ENCODE results near the gene CDHR2. TPM values are rescaled to one million over a fixed set of nuclear protein-coding genes. Genes with fewer than 3 reads are reported as not detected.
A peak's percentile ranks its signal among the peaks of the same experiment; 100 is the strongest.

The CDHR2 gene
- total RNA-seq, 3 donors from 2014 or later (not counting 1 experiment from before 2014, with no cell fraction given) = 0.75 to 2.2 (median 1.8) TPM

DNA sequence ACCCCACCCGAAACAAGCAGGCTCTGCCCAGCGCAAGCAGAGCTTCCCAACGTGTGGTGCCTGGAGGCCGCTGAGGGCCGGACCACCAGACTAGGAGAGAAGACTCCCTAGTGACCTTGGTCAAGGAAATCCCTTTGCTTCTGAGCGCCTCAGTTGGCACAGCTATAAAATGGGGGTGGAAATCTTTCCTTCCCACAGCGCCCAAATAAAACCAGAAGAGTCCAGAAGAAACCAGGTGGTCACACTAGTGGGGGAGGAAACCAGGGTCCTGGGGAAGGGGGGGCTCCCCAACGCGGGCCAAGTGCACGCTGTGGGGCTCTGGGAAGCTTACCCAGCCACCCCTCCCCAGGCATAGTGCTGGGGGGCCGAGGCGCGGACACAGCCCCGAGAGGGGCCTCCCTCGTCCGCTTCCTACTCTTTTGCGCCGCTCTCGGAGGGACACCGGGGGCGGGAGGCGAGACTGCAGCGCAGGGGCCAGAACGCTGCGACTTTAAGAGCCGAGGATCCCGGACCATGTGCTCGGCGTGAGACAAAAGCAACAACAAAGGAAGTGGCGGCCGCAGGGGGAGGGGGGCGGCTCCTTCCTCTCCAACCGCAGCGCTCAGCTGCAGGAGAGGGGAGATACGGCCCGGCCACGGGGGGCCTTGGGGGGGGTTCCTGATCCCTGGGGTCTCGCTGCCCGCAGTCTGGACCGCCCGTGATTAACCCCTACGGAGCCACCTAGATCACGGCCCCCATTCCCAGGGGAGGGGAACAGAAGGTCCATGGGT is 12.8 kb upstream of the CDHR2 start:
- TF ChIP-seq, protein P1, sequence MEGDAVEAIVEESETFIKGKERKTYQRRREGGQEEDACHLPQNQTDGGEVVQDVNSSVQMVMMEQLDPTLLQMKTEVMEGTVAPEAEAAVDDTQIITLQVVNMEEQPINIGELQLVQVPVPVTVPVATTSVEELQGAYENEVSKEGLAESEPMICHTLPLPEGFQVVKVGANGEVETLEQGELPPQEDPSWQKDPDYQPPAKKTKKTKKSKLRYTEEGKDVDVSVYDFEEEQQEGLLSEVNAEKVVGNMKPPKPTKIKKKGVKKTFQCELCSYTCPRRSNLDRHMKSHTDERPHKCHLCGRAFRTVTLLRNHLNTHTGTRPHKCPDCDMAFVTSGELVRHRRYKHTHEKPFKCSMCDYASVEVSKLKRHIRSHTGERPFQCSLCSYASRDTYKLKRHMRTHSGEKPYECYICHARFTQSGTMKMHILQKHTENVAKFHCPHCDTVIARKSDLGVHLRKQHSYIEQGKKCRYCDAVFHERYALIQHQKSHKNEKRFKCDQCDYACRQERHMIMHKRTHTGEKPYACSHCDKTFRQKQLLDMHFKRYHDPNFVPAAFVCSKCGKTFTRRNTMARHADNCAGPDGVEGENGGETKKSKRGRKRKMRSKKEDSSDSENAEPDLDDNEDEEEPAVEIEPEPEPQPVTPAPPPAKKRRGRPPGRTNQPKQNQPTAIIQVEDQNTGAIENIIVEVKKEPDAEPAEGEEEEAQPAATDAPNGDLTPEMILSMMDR (IDR thresholded peaks at IDR 0.05) = no peak
- peak; percentile 83 to 90 for DNase-seq
- no peaks in the 10 kb centered on the region for H3K27me3 ChIP-seq (ENCODE audit: control insufficient read depth, insufficient read depth, low read length)
- peaks cover 14% of the 10 kb centered on the region for H3K36me3 ChIP-seq (ENCODE audit: control insufficient read depth, insufficient read depth, low read length)
- intact Hi-C loops (cut with micrococcal nuclease) = loop anchor here (2.0 kb wide), 2 partner anchors 120 to 148 kb away; partner anchors contain the start of genes CLTB, HIGD2A and NOP16
- WGBS (ENCODE audit: insufficient coverage) = 0% methylated on average over 35 of the region's 43 CpGs
- peak; percentile 17 to 34 (median 25) for ATAC-seq
- no peaks in the 10 kb centered on the region for H3K9me3 Mint-ChIP-seq
- peaks cover 73 to 77% of the 10 kb centered on the region in 2 donors for H3K4me1 Mint-ChIP-seq
- peaks cover 74% of the 10 kb centered on the region for H3K4me1 ChIP-seq (ENCODE audit: control insufficient read depth, insufficient read depth, low read length)
- H3K4me3 Mint-ChIP-seq = peak overlapping the region; percentile 98
- H3K27ac ChIP-seq (ENCODE audit: low read length) = peak overlapping the region; percentile 100
- no peaks in the 10 kb centered on the region for H3K36me3 Mint-ChIP-seq
- peak overlapping the region; percentile 99 to 100 for H3K27ac Mint-ChIP-seq
- H3K4me3 ChIP-seq (ENCODE audit: low read length) = peak overlapping the region; percentile 98
- no peaks in the 10 kb centered on the region for H3K9me3 ChIP-seq (ENCODE audit: control insufficient read depth, insufficient read depth, low read length)
- H3K27me3 Mint-ChIP-seq (ENCODE audit: low read depth in 2 of 2) = no peaks in the 10 kb centered on the region

DNA sequence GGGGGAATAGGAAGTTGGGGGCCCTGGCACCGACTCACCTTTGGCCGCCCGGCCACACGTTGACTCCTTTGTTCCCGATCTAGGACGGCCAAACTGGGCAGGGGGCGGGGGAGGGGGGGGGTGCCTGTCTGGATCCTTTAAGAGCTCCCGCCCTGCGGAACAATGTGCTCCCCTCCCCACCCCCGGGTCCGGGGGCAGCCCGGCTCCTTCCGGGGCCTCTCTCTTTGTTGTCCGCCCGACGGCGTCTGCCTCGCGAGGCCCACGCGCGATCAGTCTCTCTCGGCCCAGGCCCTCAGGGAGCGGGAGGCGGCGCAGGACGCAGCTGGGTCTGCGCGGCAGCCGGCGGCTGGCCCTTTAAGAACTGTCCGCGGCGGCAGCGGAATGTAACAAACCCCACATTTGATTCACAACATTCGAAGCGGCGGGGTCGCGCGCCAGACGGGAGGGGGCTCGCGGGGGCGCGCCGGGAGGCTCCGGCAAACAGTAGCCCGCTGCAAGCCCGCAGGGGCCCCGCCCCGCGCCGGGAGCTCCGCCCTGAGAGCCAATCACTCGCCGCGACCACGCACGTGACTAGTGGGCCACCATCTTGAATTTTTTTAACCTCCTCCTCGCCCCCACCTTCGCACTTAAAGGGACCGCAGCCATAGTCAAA is 12.1 kb upstream of the CDHR2 start, which contains the start of gene RNF44:
RNF44 (minus strand) TSS at position 501 of the 652 bp plus-strand sequence. CDS start 4,930 bp downstream, outside the sequence.
- Histone ChIP-seq H3K27ac (ENCODE audit: low read length) (peak within 1 kb of the TSS; percentile 100), H3K27me3 (ENCODE audit: control insufficient read depth, insufficient read depth, low read length) (no peaks in the 10 kb centered on the region), H3K9me3 (ENCODE audit: control insufficient read depth, insufficient read depth, low read length) (no peaks in the 10 kb centered on the region), H3K36me3 (ENCODE audit: control insufficient read depth, insufficient read depth, low read length) (peaks cover 7% of the 10 kb centered on the region), H3K4me1 (ENCODE audit: control insufficient read depth, insufficient read depth, low read length) (peaks cover 74% of the 10 kb centered on the region), H3K4me3 (ENCODE audit: low read length) (peak within 1 kb of the TSS; percentile 98)
- peak; percentile 98 to 99 for DNase-seq
- under 1% methylated on average over 63 of the region's 63 CpGs for WGBS (ENCODE audit: insufficient coverage)
- Mint-ChIP-seq H3K4me1 (peaks cover 78 to 79% of the 10 kb centered on the region in 2 donors), H3K9me3 (no peaks in the 10 kb centered on the region), H3K27me3 (ENCODE audit: low read depth in 2 of 2) (no peaks in the 10 kb centered on the region), H3K27ac (peak within 1 kb of the TSS; percentile 99 to 100), H3K4me3 (peak within 1 kb of the TSS; percentile 98), H3K36me3 (no peaks in the 10 kb centered on the region)
- intact Hi-C loops (cut with micrococcal nuclease) = loop anchor here (1.0 to 2.0 kb wide), 3 partner anchors 89 to 148 kb away; partner anchors contain the start of genes CLTB, FAF2, HIGD2A and NOP16
- TF ChIP-seq, protein P1 (IDR thresholded peaks at IDR 0.05) = no peak
- peak; percentile 59 to 84 (median 71) for ATAC-seq

DNA sequence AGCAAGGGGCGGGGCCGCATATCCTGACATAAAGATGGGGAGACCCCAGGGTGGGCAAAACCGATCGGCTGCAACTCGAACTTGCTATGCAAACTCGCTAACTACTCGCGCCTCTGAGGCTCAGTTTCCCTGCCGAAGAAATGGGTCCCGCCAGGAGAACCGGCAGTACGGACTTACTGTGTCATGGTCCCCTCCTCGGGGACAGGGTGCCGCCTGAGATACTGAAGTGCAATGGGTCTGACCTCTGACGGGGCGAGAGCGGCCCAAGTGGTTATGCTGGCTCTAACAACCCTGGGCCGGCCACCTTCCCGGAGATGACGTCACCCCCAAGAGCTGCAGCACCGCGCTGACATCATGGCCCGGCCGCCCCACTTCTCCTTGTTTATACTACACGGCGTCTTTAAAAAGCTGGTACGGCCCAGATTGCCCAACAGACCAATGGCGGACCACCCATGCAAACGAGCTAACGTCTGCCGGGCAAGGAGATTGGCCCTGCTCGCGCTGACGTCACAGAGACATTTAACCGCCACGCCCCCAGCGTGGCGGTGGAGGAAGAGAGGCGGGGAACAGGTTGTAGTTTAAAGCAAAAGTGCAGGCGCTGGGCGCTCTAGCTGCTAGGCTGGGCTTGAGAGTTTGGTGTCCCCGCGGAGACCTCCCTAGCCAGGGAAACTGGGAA is 11.4 kb upstream of the CDHR2 start:
- intact Hi-C loops (cut with micrococcal nuclease) = loop anchor here (1.0 to 2.0 kb wide), 3 partner anchors 89 to 149 kb away; partner anchors contain the start of genes CLTB, FAF2, HIGD2A and NOP16
- no peaks in the 10 kb centered on the region for H3K27me3 ChIP-seq (ENCODE audit: control insufficient read depth, insufficient read depth, low read length)
- 0% methylated on average over 43 of the region's 43 CpGs for WGBS (ENCODE audit: insufficient coverage)
- H3K36me3 Mint-ChIP-seq = no peaks in the 10 kb centered on the region
- H3K27ac Mint-ChIP-seq = peak overlapping the region; percentile 99 to 100
- H3K9me3 ChIP-seq (ENCODE audit: control insufficient read depth, insufficient read depth, low read length) = no peaks in the 10 kb centered on the region
- no peaks in the 10 kb centered on the region for H3K9me3 Mint-ChIP-seq
- H3K4me3 ChIP-seq (ENCODE audit: low read length) = peak overlapping the region; percentile 98
- TF ChIP-seq, protein P1 (IDR thresholded peaks at IDR 0.05) = no peak
- peak; percentile 67 to 87 (median 73) for ATAC-seq
- H3K36me3 ChIP-seq (ENCODE audit: control insufficient read depth, insufficient read depth, low read length) = peaks cover 3% of the 10 kb centered on the region
- peak overlapping the region; percentile 100 for H3K27ac ChIP-seq (ENCODE audit: low read length)
- DNase-seq = peak; percentile 93 to 99
- H3K4me1 ChIP-seq (ENCODE audit: control insufficient read depth, insufficient read depth, low read length) = peaks cover 74% of the 10 kb centered on the region
- peaks cover 84 to 85% of the 10 kb centered on the region in 2 donors for H3K4me1 Mint-ChIP-seq
- H3K27me3 Mint-ChIP-seq (ENCODE audit: low read depth in 2 of 2) = no peaks in the 10 kb centered on the region
- H3K4me3 Mint-ChIP-seq = peak overlapping the region; percentile 97
